ENCODE data around the gene CATSPER1.

DNA sequence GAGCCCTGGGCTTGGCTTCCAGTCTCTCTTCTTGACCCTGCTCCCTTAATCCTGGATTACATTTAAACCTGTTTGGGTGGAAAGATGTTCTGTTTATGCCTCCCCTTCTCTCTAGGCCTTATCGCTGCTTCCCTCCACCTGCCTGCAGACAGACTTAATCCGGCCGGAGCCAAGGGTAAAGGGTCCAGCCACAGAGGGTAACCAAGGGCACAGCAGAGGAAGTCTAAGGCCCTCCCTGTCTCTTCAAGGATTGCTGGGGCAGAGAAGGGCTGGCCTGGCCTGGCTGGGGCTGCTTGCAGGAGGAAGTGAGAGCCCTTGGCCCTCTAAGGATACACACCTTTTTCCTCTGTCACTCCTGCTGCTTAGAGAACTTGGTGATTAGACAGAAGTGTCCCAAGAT lies 20.6 kb upstream of the CATSPER1 start:
- TF ChIP-seq, protein P1, sequence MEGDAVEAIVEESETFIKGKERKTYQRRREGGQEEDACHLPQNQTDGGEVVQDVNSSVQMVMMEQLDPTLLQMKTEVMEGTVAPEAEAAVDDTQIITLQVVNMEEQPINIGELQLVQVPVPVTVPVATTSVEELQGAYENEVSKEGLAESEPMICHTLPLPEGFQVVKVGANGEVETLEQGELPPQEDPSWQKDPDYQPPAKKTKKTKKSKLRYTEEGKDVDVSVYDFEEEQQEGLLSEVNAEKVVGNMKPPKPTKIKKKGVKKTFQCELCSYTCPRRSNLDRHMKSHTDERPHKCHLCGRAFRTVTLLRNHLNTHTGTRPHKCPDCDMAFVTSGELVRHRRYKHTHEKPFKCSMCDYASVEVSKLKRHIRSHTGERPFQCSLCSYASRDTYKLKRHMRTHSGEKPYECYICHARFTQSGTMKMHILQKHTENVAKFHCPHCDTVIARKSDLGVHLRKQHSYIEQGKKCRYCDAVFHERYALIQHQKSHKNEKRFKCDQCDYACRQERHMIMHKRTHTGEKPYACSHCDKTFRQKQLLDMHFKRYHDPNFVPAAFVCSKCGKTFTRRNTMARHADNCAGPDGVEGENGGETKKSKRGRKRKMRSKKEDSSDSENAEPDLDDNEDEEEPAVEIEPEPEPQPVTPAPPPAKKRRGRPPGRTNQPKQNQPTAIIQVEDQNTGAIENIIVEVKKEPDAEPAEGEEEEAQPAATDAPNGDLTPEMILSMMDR (IDR thresholded peaks at IDR 0.05) = no peak
- TF ChIP-seq EP300 (IDR thresholded peaks at IDR 0.05) = no peak
- TF ChIP-seq POLR2A (IDR thresholded peaks at IDR 0.05) = no peak

All from gastroesophageal sphincter (tissue), 3 donors.